AG04449 (cell line): ENCODE results near the gene CETP.

Experiments used
- CTCF ChIA-PET: fragments of 350-600 bp; formaldehyde crosslinking; extraction: SDS; loops from one replicate; lab custom pipeline; 2021; ENCODE audit warnings: antibody characterized with exemption; lab: Yijun Ruan, JAX
- POLR2A ChIA-PET: fragments of 400-600, 350-600 bp; formaldehyde crosslinking; extraction: SDS; loops from one replicate; lab custom pipeline; 2020; ENCODE audit warnings: antibody characterized with exemption, inconsistent platforms; lab: Yijun Ruan, JAX
- DNase-seq: peaks from one replicate; pipeline ENCODE4 v3.0.0-alpha.2; 2010; ENCODE audit warnings: low read depth, low spot score
- H3K4me3 ChIP-seq: 2 replicates; pipeline ENCODE4 v1.5.1; 2011; ENCODE audit warnings: low read depth, mild to moderate bottlenecking, control low read depth, low read length
- TF ChIP-seq, protein P1 (sequence below): IDR thresholded peaks from one replicate; pipeline ENCODE4 v1.5.1; 2011; ENCODE audit warnings: mild to moderate bottlenecking, moderate library complexity, low read length, control low read depth, inconsistent platforms; ENCODE audit not compliant: insufficient read depth; ENCODE audit errors: missing control alignments

CETP gene

DNA sequence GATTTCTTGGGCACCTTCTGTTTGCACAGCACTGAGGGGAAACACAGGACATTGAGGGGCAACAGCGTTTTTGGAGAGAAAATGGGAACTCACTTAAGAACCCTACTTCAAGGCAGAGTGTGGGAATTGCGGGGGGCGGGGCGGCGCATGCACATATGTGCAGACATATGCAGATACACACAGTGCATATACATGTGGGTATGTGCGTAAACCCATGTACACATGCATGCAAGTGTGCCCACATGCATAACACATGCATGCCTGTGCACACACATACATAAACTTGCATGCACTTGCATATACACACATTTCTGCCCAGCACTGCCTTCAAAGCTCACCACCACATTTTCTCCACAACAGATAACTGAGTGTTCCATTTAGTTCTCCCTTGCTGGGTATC is 60.0 kb downstream of the CETP start:
- POLR2A ChIA-PET: no interaction called here
- no peak for DNase-seq
- no peak overlapping the region for H3K4me3 ChIP-seq
- CTCF ChIA-PET: no interaction called here
- TF ChIP-seq, protein P1, sequence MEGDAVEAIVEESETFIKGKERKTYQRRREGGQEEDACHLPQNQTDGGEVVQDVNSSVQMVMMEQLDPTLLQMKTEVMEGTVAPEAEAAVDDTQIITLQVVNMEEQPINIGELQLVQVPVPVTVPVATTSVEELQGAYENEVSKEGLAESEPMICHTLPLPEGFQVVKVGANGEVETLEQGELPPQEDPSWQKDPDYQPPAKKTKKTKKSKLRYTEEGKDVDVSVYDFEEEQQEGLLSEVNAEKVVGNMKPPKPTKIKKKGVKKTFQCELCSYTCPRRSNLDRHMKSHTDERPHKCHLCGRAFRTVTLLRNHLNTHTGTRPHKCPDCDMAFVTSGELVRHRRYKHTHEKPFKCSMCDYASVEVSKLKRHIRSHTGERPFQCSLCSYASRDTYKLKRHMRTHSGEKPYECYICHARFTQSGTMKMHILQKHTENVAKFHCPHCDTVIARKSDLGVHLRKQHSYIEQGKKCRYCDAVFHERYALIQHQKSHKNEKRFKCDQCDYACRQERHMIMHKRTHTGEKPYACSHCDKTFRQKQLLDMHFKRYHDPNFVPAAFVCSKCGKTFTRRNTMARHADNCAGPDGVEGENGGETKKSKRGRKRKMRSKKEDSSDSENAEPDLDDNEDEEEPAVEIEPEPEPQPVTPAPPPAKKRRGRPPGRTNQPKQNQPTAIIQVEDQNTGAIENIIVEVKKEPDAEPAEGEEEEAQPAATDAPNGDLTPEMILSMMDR: no peak

DNA sequence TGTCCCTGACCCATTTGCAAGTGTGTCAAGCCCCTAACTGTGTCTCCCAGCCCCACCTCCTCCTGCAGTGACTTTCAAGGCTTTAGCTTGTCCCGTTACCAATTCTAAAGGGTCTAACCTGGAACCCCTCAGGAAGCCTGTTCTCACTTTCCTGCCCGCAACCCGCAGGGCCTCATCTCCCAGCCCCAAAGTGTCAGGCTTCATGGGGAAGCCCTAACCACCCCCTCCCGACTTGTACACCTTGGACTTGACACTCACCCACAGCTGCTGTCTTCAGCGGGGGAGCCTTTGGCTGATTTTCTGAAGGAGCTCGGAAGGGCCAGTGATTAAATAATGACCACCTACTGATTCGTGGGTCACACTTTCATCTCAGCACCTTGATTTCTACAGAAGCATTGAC is 60.7 kb downstream of the CETP start:
- H3K4me3 ChIP-seq: no peak overlapping the region
- TF ChIP-seq, protein P1: no peak
- POLR2A ChIA-PET: no interaction called here
- no peak for DNase-seq
- CTCF ChIA-PET: interaction anchor here (0.9 kb wide), 1 partner anchor 23 kb away, joined by 3 read pairs; no protein-coding TSS in a partner anchor

DNA sequence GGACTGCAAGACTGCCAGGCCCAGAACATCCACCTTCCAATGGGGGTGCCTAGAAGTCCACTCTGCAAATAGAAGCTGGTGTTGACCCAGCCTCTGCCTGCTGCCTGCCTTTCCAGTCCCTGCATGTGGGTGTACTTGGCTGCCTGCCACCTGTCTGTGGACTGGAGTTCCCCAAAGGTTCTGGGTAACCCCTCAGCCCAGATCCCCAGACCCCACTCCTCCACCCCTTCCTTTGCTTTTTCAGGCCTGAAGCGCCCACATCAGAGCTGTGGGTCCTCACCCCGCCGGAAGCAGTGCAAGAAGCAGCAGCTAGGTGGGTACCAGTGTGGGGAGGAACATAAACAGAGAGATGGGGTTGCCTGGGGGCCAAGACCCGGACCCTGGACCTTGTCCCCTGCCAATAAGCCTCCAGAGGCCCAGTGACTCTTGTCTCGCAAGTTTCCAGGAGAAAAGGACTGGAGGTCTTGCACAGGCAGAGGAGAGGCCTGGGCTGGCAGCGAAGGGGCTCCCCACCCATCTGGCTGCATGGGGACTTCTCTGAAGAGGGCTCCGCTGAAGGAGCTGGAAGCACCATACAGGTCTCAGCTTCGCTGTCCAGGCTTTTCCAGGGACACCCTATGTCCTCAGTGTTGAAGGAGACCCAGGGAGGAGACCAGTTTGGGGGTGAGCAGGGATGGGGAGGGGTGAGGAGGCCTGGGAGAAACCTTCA is 61.9 kb downstream of the CETP start:
- ChIA-PET CTCF (interaction anchor here (0.9 kb wide), 1 partner anchor 22 kb away, joined by 3 read pairs; no protein-coding TSS in a partner anchor), POLR2A (no interaction called here)
- TF ChIP-seq, protein P1: no peak
- no peak overlapping the region for H3K4me3 ChIP-seq
- no peak for DNase-seq

DNA sequence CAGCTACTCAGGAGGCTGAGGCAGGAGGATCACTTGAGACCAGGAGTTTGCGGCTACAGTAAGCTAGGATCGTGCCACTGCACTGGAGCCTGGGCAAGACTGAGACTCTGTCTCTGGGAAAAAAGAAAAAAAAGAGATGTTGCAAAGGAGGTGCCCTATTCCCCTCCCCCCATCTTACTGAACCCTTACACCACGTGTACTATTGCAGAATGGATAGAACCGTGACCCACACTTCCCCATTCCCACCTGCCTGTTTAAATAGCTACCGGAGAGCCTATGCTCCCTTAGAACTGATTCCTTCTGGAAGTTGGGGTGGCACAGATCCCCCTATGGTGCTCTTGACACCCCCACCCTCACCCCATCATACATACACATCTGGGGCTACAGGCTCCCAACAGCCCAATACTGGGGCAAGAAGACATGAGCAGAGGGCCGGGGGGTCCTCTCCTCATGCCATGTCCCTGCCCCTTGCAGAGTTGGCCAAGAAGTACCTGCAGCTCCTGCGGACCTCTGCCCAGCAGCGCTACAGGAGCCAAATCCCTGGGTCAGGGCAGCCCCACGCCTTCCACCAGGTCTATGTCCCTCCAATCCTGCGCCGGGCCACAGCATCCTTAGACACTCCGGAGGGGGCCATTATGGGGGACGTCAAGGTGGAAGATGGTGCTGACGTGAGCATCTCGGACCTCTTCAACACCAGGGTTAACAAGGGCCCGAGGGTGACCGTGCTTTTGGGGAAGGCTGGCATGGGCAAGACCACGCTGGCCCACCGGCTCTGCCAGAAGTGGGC is 63.3 kb downstream of the CETP start:
- no peak for DNase-seq
- ChIA-PET POLR2A (no interaction called here), CTCF (interaction anchor here (1.0 kb wide), 1 partner anchor 13 kb away, joined by 3 read pairs; no protein-coding TSS in a partner anchor)
- TF ChIP-seq, protein P1: no peak
- H3K4me3 ChIP-seq: no peak overlapping the region

DNA sequence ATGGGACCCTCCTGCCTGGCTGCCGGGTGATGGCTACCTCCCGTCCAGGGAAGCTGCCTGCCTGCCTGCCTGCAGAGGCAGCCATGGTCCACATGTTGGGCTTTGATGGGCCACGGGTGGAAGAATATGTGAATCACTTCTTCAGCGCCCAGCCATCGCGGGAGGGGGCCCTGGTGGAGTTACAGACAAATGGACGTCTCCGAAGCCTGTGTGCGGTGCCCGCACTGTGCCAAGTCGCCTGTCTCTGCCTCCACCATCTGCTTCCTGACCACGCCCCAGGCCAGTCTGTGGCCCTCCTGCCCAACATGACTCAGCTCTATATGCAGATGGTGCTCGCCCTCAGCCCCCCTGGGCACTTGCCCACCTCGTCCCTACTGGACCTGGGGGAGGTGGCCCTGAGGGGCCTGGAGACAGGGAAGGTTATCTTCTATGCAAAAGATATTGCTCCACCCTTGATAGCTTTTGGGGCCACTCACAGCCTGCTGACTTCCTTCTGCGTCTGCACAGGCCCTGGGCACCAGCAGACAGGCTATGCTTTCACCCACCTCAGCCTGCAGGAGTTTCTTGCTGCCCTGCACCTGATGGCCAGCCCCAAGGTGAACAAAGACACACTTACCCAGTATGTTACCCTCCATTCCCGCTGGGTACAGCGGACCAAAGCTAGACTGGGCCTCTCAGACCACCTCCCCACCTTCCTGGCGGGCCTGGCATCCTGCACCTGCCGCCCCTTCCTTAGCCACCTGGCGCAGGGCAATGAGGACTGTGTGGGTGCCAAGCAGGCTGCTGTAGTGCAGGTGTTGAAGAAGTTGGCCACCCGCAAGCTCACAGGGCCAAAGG is 64.4 kb downstream of the CETP start:
- no peak overlapping the region for H3K4me3 ChIP-seq
- DNase-seq: no peak
- POLR2A ChIA-PET: no interaction called here
- CTCF ChIA-PET: no interaction called here
- TF ChIP-seq, protein P1: no peak
